Kidney (tissue), 14 donors: ENCODE data around the gene TBC1D1. TPM values are rescaled to one million over a fixed set of nuclear protein-coding genes. Genes with fewer than 3 reads are reported as not detected.

ENCODE experiments used
- DNase-seq, 5 donors: peaks; one replicate each; pipeline ENCODE4 v3.0.0-alpha.2; 2013 to 2020
- FAIRE-seq: peaks from 2 replicates; lab custom pipeline; 2012; peaks lifted over from hg19 to GRCh38; lab: Jason Lieb, UNC
- H3K27ac ChIP-seq, 2 donors: one replicate each; pipeline ENCODE4 v1.7.0; 2013; ENCODE audit warnings: low read depth in 2 of 2, low read length in 2 of 2, inconsistent platforms in 1 of 2
- H3K27me3 ChIP-seq: one replicate; pipeline ENCODE4 v1.7.1; 2013; ENCODE audit warnings: low read length, inconsistent platforms; ENCODE audit not compliant: control insufficient read depth, insufficient read depth
- H3K36me3 ChIP-seq, 3 donors: one replicate each; pipeline versions ENCODE4 v1.7.0 to v1.7.1; 2013; ENCODE audit warnings: low read length in 3 of 3, control low read depth in 1 of 3, inconsistent platforms in 1 of 3; ENCODE audit not compliant: insufficient read depth in 3 of 3, control insufficient read depth in 2 of 3
- H3K4me1 ChIP-seq, 3 donors: one replicate each; pipeline versions ENCODE4 v1.7.0 to v1.7.1; 2013; ENCODE audit warnings: low read length in 3 of 3, inconsistent platforms in 1 of 3, low read depth in 1 of 3; ENCODE audit not compliant: control insufficient read depth in 2 of 3, insufficient read depth in 2 of 3
- H3K4me3 ChIP-seq, 3 donors: one replicate each; pipeline versions ENCODE4 v1.7.0 to v1.8.1; 2013; ENCODE audit warnings: low read length in 3 of 3, control low read depth in 1 of 3, inconsistent platforms in 1 of 3
- H3K9ac ChIP-seq, 3 donors: one replicate each; pipeline versions ENCODE4 v1.7.0 to v1.7.1; 2013; ENCODE audit warnings: low read length in 3 of 3, control low read depth in 1 of 3, inconsistent platforms in 1 of 3
- H3K9me3 ChIP-seq, 3 donors: one replicate each; pipeline versions ENCODE4 v1.7.0 to v1.7.1; 2013; ENCODE audit warnings: low read length in 3 of 3, control low read depth in 1 of 3, inconsistent platforms in 1 of 3; ENCODE audit not compliant: control insufficient read depth in 2 of 3, insufficient read depth in 1 of 3
- intact Hi-C: fragments of 100-400 bp; cut with DNase I; formaldehyde crosslinking; loops from one replicate; pipeline ENCODE4 v1.11.1; 2022
- polyA plus RNA-seq: library from polyadenylated mRNA; stranded (reverse); fragments of 350-450 nt; fragmentation: Illumina TruSeq; extraction: RNeasy Lipid Tissue Mini Kit (QIAGEN cat#74804); gene quantifications from one replicate; pipeline ENCODE4 v1.2.3, GENCODE V29; 2014; ENCODE audit warnings: low read depth, low replicate concordance; ENCODE audit not compliant: insufficient read depth
- total RNA-seq: library from RNA; stranded (reverse); fragmentation: NEBNext Ultra II Directional; extraction: Animal tissue kit (Norgen Biotek cat#: 25700); gene quantifications from one replicate; pipeline ENCODE4 v1.2.1, GENCODE V29; 2021
- TF ChIP-seq, protein P1 (sequence below): IDR thresholded peaks from 3 replicates; pipeline ENCODE4 v1.5.1; 2012; ENCODE audit warnings: mild to moderate bottlenecking, moderate library complexity, borderline replicate concordance; ENCODE audit not compliant: insufficient read depth; ENCODE audit errors: extremely low read depth
- donor health status: control.
- donor health status: control.
- donor health status: control.
- donor health status: control.
- donor health status: control.
- donor health status: DM: yes; HTN: yes; CAD: no.
- donor health status: Normal renal cell carcinoma (clear cell type).

TBC1D1 gene
- total and polyA plus RNA-seq, 2 donors from 2014 or later, result 170 to 182 TPM

GRCh38 chr4:37865450-37865849 is 25.4 kb upstream of the TBC1D1 start:
- no peak overlapping the region for H3K27ac ChIP-seq
- FAIRE-seq, result no peak

GRCh38 chr4:37867102-37867501 is 23.8 kb upstream of the TBC1D1 start:
- no peak for FAIRE-seq
- intact Hi-C loops, result no loop called here
- TF ChIP-seq, protein P1, sequence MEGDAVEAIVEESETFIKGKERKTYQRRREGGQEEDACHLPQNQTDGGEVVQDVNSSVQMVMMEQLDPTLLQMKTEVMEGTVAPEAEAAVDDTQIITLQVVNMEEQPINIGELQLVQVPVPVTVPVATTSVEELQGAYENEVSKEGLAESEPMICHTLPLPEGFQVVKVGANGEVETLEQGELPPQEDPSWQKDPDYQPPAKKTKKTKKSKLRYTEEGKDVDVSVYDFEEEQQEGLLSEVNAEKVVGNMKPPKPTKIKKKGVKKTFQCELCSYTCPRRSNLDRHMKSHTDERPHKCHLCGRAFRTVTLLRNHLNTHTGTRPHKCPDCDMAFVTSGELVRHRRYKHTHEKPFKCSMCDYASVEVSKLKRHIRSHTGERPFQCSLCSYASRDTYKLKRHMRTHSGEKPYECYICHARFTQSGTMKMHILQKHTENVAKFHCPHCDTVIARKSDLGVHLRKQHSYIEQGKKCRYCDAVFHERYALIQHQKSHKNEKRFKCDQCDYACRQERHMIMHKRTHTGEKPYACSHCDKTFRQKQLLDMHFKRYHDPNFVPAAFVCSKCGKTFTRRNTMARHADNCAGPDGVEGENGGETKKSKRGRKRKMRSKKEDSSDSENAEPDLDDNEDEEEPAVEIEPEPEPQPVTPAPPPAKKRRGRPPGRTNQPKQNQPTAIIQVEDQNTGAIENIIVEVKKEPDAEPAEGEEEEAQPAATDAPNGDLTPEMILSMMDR, result no peak

More at GRCh38 chr4:37865450-37865849, 25.4 kb upstream of the TBC1D1 start:
- no peak overlapping the region for H3K4me3 ChIP-seq
- no peaks in the 10 kb centered on the region for H3K9me3 ChIP-seq
- no peaks in the 10 kb centered on the region for H3K36me3 ChIP-seq
- H3K27me3 ChIP-seq, result no peaks in the 10 kb centered on the region
- H3K4me1 ChIP-seq, result no peaks in the 10 kb centered on the region
- H3K9ac ChIP-seq, result no peak overlapping the region
- no peak for DNase-seq
- TF ChIP-seq, protein P1, result no peak
- intact Hi-C loops, result no loop called here

DNA sequence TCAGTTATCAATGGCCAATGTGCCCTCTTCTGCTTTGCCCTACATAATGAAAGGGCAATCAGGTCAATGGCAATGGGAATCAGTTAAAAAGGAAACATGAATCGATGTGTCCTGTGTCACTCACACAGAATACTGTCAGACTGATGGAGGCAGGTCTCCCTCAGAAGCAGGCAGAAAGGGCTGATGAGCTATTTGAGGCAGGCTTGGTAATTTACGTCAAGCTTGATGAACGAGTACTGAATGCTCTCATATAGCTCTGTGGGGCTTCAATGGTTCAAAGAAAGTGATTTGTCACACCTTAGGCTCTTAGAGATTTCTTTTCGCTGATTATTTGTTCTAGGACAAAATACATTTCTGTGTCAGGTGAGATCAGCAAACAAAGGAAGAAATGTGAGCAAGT is 22.6 kb upstream of the TBC1D1 start:
- Histone ChIP-seq H3K9me3 (no peaks in the 10 kb centered on the region), H3K9ac (no peak overlapping the region), H3K27ac (no peak overlapping the region), H3K4me3 (no peak overlapping the region), H3K4me1 (no peaks in the 10 kb centered on the region), H3K36me3 (no peaks in the 10 kb centered on the region), H3K27me3 (no peaks in the 10 kb centered on the region)
- TF ChIP-seq, protein P1, result no peak
- DNase-seq, result no peak
- intact Hi-C loops, result no loop called here
- FAIRE-seq, result no peak

More at GRCh38 chr4:37867102-37867501, 23.8 kb upstream of the TBC1D1 start:
- Histone ChIP-seq H3K4me1 (no peaks in the 10 kb centered on the region), H3K27me3 (no peaks in the 10 kb centered on the region), H3K27ac (no peak overlapping the region), H3K9me3 (no peaks in the 10 kb centered on the region), H3K36me3 (no peaks in the 10 kb centered on the region), H3K4me3 (no peak overlapping the region), H3K9ac (no peak overlapping the region)
- no peak for DNase-seq
